Breast epithelium (tissue), 3 donors: ENCODE results near the gene IL1RAPL2.

ENCODE experiments used
- CTCF ChIP-seq, 3 donors: fragments of 450-650 bp; IDR thresholded peaks; one replicate each; pipeline ENCODE4 v1.5.1; 2016 to 2017; ENCODE audit warnings: antibody characterized with exemption in 3 of 3, mild to moderate bottlenecking in 3 of 3, moderate library complexity in 3 of 3
- POLR2A ChIP-seq: fragments of 450-650 bp; IDR thresholded peaks from one replicate; pipeline ENCODE4 v1.6.1; 2016; ENCODE audit warnings: antibody characterized with exemption, mild to moderate bottlenecking, moderate library complexity
- POLR2AphosphoS5 ChIP-seq, 3 donors: sonication (generic); formaldehyde crosslinking; IDR thresholded peaks; one replicate each; pipeline ENCODE4 v1.6.1; 2017; ENCODE audit warnings: antibody characterized with exemption in 3 of 3

GRCh38 chrX:105297041-105297440 is 731.0 kb downstream of the IL1RAPL2 start:
- TF ChIP-seq POLR2A, result no peak
- no peak for TF ChIP-seq CTCF (IDR thresholded peaks at IDR 0.05)
- no peak for TF ChIP-seq POLR2AphosphoS5 (IDR thresholded peaks at IDR 0.05)
